Measurements from ENCODE around the gene ZNF823. TPM values are rescaled to one million over a fixed set of nuclear protein-coding genes. Genes with fewer than 3 reads are reported as not detected.

ZNF823 gene
- total and polyA plus RNA-seq, 9 of the 15 experiments (the other 6 are each of a cell fraction or from before 2014, with no cell fraction given): 4.0 to 13.4 (median 6.1) TPM

DNA sequence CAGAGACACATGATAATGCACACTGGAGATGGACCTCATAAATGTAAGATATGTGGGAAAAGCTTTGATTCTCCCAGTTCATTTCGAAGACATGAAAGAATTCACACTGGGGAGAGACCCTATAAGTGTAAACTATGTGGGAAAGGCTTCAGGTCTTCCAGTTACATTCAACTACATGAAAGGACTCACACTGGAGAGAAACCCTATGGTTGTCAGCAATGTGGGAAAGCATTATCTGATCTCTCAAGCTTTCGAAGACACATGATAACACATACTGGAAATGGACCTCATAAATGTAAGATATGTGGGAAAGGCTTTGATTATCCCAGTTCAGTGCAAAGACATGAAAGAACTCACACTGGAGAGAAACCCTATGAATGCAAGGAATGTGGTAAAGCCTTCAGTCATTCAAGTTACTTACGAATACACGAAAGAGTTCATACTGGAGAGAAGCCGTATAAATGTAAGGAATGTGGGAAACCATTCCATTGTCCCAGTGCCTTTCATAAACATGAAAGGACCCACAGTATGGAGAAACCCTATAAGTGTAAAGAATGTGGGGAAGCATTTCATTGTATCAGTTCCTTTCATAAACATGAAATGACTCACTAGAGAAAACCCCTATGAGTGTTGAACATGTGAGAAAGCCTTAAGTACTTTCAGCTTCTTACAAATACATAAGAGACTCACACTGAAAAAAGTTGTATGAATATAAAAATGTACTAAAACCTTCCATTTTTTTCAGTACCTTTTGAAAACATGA lies 42.7 kb upstream of the ZNF823 start (continued):
- TF ChIP-seq, protein P1, sequence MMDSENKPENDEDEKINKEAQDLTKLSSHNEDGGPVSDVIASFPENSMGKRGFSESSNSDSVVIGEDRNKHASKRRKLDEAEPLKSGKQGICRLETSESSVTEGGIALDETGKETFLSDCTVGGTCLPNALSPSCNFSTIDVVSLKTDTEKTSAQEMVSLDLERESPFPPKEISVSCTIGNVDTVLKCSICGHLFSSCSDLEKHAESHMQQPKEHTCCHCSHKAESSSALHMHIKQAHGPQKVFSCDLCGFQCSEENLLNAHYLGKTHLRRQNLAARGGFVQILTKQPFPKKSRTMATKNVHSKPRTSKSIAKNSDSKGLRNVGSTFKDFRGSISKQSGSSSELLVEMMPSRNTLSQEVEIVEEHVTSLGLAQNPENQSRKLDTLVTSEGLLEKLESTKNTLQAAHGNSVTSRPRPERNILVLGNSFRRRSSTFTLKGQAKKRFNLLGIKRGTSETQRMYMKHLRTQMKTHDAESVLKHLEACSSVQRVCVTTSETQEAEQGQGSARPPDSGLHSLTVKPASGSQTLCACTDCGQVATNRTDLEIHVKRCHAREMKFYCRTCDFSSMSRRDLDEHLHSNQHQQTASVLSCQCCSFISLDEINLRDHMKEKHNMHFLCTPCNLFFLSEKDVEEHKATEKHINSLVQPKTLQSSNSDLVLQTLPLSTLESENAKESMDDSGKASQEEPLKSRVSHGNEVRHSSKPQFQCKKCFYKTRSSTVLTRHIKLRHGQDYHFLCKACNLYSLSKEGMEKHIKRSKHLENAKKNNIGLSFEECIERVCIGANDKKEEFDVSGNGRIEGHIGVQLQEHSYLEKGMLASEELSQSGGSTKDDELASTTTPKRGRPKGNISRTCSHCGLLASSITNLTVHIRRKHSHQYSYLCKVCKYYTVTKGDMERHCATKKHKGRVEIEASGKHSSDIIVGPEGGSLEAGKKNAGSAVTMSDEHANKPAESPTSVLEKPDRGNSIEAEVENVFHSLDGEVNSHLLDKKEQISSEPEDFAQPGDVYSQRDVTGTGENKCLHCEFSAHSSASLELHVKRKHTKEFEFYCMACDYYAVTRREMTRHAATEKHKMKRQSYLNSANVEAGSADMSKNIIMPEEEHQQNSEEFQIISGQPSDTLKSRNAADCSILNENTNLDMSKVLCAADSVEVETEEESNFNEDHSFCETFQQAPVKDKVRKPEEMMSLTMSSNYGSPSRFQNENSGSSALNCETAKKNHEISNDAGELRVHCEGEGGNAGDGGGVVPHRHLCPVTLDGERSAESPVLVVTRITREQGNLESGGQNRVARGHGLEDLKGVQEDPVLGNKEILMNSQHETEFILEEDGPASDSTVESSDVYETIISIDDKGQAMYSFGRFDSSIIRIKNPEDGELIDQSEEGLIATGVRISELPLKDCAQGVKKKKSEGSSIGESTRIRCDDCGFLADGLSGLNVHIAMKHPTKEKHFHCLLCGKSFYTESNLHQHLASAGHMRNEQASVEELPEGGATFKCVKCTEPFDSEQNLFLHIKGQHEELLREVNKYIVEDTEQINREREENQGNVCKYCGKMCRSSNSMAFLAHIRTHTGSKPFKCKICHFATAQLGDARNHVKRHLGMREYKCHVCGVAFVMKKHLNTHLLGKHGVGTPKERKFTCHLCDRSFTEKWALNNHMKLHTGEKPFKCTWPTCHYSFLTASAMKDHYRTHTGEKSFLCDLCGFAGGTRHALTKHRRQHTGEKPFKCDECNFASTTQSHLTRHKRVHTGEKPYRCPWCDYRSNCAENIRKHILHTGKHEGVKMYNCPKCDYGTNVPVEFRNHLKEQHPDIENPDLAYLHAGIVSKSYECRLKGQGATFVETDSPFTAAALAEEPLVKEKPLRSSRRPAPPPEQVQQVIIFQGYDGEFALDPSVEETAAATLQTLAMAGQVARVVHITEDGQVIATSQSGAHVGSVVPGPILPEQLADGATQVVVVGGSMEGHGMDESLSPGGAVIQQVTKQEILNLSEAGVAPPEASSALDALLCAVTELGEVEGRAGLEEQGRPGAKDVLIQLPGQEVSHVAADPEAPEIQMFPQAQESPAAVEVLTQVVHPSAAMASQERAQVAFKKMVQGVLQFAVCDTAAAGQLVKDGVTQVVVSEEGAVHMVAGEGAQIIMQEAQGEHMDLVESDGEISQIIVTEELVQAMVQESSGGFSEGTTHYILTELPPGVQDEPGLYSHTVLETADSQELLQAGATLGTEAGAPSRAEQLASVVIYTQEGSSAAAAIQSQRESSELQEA (IDR thresholded peaks at IDR 0.05; ENCODE audit: low read depth): no peak
- TF ChIP-seq, protein P2, sequence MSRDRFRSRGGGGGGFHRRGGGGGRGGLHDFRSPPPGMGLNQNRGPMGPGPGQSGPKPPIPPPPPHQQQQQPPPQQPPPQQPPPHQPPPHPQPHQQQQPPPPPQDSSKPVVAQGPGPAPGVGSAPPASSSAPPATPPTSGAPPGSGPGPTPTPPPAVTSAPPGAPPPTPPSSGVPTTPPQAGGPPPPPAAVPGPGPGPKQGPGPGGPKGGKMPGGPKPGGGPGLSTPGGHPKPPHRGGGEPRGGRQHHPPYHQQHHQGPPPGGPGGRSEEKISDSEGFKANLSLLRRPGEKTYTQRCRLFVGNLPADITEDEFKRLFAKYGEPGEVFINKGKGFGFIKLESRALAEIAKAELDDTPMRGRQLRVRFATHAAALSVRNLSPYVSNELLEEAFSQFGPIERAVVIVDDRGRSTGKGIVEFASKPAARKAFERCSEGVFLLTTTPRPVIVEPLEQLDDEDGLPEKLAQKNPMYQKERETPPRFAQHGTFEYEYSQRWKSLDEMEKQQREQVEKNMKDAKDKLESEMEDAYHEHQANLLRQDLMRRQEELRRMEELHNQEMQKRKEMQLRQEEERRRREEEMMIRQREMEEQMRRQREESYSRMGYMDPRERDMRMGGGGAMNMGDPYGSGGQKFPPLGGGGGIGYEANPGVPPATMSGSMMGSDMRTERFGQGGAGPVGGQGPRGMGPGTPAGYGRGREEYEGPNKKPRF (IDR thresholded peaks at IDR 0.05; ENCODE audit: low read depth, low read length): no peak
- no peak for TF ChIP-seq KLF6 (CRISPR knock-in tag; IDR thresholded peaks at IDR 0.05; ENCODE audit: borderline replicate concordance)
- peak; percentile 96 for TF ChIP-seq TRIM28 (IDR thresholded peaks at IDR 0.05)
- no peak for TF ChIP-seq ZNF551 (CRISPR knock-in tag; IDR thresholded peaks at IDR 0.05)
- TF ChIP-seq, protein P3, sequence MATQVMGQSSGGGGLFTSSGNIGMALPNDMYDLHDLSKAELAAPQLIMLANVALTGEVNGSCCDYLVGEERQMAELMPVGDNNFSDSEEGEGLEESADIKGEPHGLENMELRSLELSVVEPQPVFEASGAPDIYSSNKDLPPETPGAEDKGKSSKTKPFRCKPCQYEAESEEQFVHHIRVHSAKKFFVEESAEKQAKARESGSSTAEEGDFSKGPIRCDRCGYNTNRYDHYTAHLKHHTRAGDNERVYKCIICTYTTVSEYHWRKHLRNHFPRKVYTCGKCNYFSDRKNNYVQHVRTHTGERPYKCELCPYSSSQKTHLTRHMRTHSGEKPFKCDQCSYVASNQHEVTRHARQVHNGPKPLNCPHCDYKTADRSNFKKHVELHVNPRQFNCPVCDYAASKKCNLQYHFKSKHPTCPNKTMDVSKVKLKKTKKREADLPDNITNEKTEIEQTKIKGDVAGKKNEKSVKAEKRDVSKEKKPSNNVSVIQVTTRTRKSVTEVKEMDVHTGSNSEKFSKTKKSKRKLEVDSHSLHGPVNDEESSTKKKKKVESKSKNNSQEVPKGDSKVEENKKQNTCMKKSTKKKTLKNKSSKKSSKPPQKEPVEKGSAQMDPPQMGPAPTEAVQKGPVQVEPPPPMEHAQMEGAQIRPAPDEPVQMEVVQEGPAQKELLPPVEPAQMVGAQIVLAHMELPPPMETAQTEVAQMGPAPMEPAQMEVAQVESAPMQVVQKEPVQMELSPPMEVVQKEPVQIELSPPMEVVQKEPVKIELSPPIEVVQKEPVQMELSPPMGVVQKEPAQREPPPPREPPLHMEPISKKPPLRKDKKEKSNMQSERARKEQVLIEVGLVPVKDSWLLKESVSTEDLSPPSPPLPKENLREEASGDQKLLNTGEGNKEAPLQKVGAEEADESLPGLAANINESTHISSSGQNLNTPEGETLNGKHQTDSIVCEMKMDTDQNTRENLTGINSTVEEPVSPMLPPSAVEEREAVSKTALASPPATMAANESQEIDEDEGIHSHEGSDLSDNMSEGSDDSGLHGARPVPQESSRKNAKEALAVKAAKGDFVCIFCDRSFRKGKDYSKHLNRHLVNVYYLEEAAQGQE (IDR thresholded peaks at IDR 0.05; ENCODE audit: borderline replicate concordance): peak; percentile 11; the same call in 1 of the 2 replicates
- TF ChIP-seq, protein P3 (CRISPR knock-in tag; IDR thresholded peaks at IDR 0.05; ENCODE audit: low read depth): no peak
- TF ChIP-seq RNF2 (IDR thresholded peaks at IDR 0.05): no peak
- no peak for TF ChIP-seq PTRF (tag; IDR thresholded peaks at IDR 0.05)

Measured in K562 (cell line).